ENCODE data around the gene CLDN19.

Gene CLDN19

DNA sequence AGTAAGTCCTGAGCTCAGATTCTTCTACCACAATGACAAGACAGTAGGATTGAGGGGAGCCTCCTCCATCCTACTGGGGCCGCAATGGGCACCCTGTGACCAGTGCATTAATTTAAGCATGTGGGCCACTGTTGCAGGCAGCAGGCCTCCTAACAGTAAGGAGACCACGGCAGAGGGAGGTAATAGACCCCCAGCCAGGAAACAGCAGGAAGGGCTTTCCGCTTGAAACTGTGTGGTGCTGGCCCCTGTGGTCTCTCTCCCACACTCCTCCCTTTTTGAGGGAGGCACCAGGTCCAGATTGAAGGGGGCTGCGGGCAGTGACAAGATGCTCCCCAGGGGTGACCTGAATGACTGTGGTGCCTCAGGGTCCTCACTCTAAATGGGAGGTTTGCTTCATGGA, 1.7 kb upstream of the CLDN19 start:
- H3K36me3 ChIP-seq, result peaks cover 7% of the 10 kb centered on the region
- no peaks in the 10 kb centered on the region for H3K9me3 ChIP-seq (ENCODE audit: severe bottlenecking)
- TF ChIP-seq CTCF (IDR thresholded peaks at IDR 0.05; ENCODE audit: low read depth, low read length), result no peak
- no peak overlapping the region for H3K4me3 ChIP-seq (ENCODE audit: low read depth, low read length)
- DNase-seq, result no peak
- H3K27me3 ChIP-seq (ENCODE audit: insufficient read depth, low read depth, severe bottlenecking), result no peaks in the 10 kb centered on the region
- no peak overlapping the region; the same call in 1 of the 2 replicates for H3K27ac ChIP-seq

GRCh38 chr1:42740851-42741580, 980 bp upstream of the CLDN19 start:
- H3K9me3 ChIP-seq (ENCODE audit: severe bottlenecking), result no peaks in the 10 kb centered on the region
- peak overlapping the region; percentile 89 for H3K27ac ChIP-seq
- peak; percentile 88 for DNase-seq
- no peak for TF ChIP-seq CTCF (IDR thresholded peaks at IDR 0.05; ENCODE audit: low read depth, low read length)
- peak overlapping the region; percentile 43 for H3K4me3 ChIP-seq (ENCODE audit: low read depth, low read length)
- H3K36me3 ChIP-seq, result peaks cover under 1% of the 10 kb centered on the region; the same call in 1 of the 2 replicates
- H3K27me3 ChIP-seq (ENCODE audit: insufficient read depth, low read depth, severe bottlenecking), result no peaks in the 10 kb centered on the region

DNA sequence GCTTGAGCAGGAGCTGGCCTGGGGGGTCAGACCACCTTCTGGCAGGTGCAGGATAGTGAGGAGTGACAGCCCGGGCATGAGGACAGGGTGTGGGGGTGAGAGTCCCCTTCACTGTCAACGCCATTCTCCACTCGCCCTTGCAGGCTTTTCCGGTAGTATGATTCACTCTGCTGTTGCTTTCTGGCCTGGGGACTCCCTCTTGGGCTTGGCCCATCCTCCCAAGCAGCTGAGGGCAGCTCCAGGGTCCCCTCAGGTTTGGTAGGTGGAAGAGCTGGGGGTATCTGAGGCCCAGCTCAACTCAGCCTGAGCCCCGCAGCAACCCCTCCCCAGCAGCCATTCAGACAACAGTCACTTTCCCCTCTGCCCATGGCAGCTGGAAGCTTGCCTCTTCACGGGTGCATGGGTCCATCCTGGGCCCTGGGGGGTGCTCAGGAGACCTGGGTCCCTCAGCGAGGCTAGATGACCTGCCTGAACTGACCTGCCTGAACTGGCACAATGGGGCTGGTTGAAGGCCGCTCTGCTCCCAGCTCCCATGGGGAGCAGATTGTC, 1.3 kb downstream of the CLDN19 start:
- no peaks in the 10 kb centered on the region for H3K9me3 ChIP-seq (ENCODE audit: severe bottlenecking)
- H3K4me3 ChIP-seq (ENCODE audit: low read depth, low read length), result no peak overlapping the region
- no peak for TF ChIP-seq CTCF (IDR thresholded peaks at IDR 0.05; ENCODE audit: low read depth, low read length)
- no peaks in the 10 kb centered on the region for H3K27me3 ChIP-seq (ENCODE audit: insufficient read depth, low read depth, severe bottlenecking)
- no peak for DNase-seq
- no peak overlapping the region for H3K27ac ChIP-seq
- H3K36me3 ChIP-seq, result no peaks in the 10 kb centered on the region

DNA sequence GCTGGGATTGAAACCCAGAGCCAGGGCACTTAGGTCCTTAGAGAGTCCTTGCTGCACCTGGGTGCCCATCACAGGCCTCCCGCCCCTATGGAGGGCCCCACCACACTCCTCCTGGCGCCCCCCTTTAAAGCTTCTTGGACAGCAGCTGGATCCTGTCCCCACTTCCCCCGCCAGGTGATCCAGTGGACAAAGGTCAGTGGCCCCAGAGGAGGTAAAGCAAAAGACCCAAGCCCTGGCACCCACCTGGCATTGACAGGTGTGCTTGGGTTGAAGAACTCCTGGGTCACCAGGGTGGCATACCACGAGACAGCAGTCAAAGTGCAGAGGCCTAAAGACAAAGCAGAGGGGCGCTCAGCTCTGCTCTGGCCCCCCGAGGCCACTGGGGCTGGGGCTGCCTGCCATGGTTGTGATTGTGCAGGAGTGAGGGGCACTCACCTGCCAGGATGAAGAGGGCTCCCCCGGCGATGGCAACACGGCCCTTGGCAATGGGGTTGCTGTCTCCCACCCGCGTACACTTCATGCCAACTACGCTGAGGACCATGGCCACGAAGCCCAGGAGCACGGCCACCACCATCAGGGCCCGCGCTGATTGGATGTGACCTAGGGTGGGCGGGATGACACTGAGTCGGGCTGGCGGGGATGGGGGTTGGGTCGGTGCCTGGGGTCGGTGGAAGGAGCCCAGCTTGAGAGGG, 1.9 kb downstream of the CLDN19 start:
- Histone ChIP-seq H3K27me3 (ENCODE audit: insufficient read depth, low read depth, severe bottlenecking) (no peaks in the 10 kb centered on the region), H3K4me3 (ENCODE audit: low read depth, low read length) (no peak overlapping the region), H3K27ac (no peak overlapping the region), H3K36me3 (no peaks in the 10 kb centered on the region), H3K9me3 (ENCODE audit: severe bottlenecking) (no peaks in the 10 kb centered on the region)
- DNase-seq, result no peak
- no peak for TF ChIP-seq CTCF (IDR thresholded peaks at IDR 0.05; ENCODE audit: low read depth, low read length)

GRCh38 chr1:42737257-42737656, 2.8 kb downstream of the CLDN19 start:
- H3K27ac ChIP-seq, result no peak overlapping the region
- no peak for DNase-seq

More at GRCh38 chr1:42737257-42737656, 2.8 kb downstream of the CLDN19 start:
- no peak for TF ChIP-seq CTCF (IDR thresholded peaks at IDR 0.05; ENCODE audit: low read depth, low read length)
- no peaks in the 10 kb centered on the region for H3K27me3 ChIP-seq (ENCODE audit: insufficient read depth, low read depth, severe bottlenecking)
- no peaks in the 10 kb centered on the region for H3K9me3 ChIP-seq (ENCODE audit: severe bottlenecking)
- H3K36me3 ChIP-seq, result no peaks in the 10 kb centered on the region
- H3K4me3 ChIP-seq (ENCODE audit: low read depth, low read length), result no peak overlapping the region

Measured in WERI-Rb-1 (cell line).